ENCODE data around the gene ASS1.

Gene ASS1

DNA sequence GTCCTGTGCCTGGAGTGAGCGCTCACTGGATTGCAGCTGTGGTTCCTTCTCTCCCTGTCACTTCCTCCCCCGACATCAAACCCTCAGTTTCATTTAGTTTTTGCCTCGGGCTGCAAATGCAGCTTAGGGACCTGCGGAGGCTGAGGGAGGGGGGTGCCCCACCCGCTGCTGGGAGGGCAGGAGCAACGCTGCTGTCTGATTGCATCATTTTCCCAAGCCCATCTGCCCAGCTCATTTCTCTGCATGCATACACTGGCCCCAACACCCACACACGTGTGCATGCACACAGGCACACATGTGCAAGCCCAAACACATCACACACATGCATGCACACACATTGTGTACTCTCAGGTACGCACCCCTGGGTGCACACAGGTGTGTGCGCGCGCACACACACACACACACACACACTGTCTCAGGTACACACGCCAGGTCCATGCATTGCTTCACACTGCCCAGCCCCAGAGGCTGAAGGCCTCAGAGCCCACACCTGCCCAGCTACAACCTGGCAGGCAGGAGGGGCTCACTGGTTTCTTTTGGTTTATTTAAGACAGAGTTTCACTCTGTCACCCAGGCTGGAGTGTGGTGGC lies 3.4 kb downstream of the ASS1 start (continued):
- TF ChIP-seq ZNF274 (IDR thresholded peaks at IDR 0.05; ENCODE audit: low read length) (no peak), ZNF274 (tag by site-specific recombination; IDR thresholded peaks at IDR 0.05; ENCODE audit: borderline replicate concordance) (no peak), ZNF768 (tag by site-specific recombination; IDR thresholded peaks at IDR 0.05) (no peak), ZNF561 (tag by site-specific recombination; IDR thresholded peaks at IDR 0.05; ENCODE audit: borderline replicate concordance) (peak; percentile 50; the same call in 1 of the 2 replicates), ZNF341 (tag by site-specific recombination; IDR thresholded peaks at IDR 0.05; ENCODE audit: low read depth) (no peak), ZNF24 (tag by site-specific recombination; IDR thresholded peaks at IDR 0.05) (peak; percentile 90), ZBTB7A (tag by site-specific recombination; IDR thresholded peaks at IDR 0.05; ENCODE audit: low read depth) (no peak), ZNF433 (tag by site-specific recombination; IDR thresholded peaks at IDR 0.05; ENCODE audit: low read depth) (no peak), KLF16 (tag by site-specific recombination; IDR thresholded peaks at IDR 0.05) (peak; percentile 91), ZNF747 (tag by site-specific recombination; IDR thresholded peaks at IDR 0.05) (no peak), KLF9 (tag by site-specific recombination; IDR thresholded peaks at IDR 0.05; ENCODE audit: low read depth) (no peak), ZNF2 (tag by site-specific recombination; IDR thresholded peaks at IDR 0.05) (peak; percentile 78; the same call in 1 of the 2 replicates), MYNN (tag by site-specific recombination; IDR thresholded peaks at IDR 0.05; ENCODE audit: borderline replicate concordance) (no peak), PRDM1 (tag by site-specific recombination; IDR thresholded peaks at IDR 0.05) (no peak), ZNF114 (tag by site-specific recombination; IDR thresholded peaks at IDR 0.05) (no peak), WT1 (tag by site-specific recombination; IDR thresholded peaks at IDR 0.05) (no peak), ZNF266 (tag by site-specific recombination; IDR thresholded peaks at IDR 0.05; ENCODE audit: low read depth) (no peak), ZNF248 (tag by site-specific recombination; IDR thresholded peaks at IDR 0.05) (no peak), KLF1 (tag by site-specific recombination; IDR thresholded peaks at IDR 0.05) (peak; percentile 71), ZNF16 (tag by site-specific recombination; IDR thresholded peaks at IDR 0.05; ENCODE audit: low read depth) (no peak), ZBTB20 (tag by site-specific recombination; IDR thresholded peaks at IDR 0.05) (no peak; the same call in 1 of the 2 replicates), ZNF664 (tag by site-specific recombination; IDR thresholded peaks at IDR 0.05) (no peak), ZNF302 (tag by site-specific recombination; IDR thresholded peaks at IDR 0.05; ENCODE audit: low read depth) (no peak), ZNF610 (tag by site-specific recombination; IDR thresholded peaks at IDR 0.05; ENCODE audit: borderline replicate concordance) (peak; percentile 81; the same call in 1 of the 2 replicates), ZNF335 (tag by site-specific recombination; conservative IDR thresholded peaks at IDR 0.05) (peak; percentile 43), ZNF558 (tag by site-specific recombination; IDR thresholded peaks at IDR 0.05) (peak; percentile 66; the same call in 1 of the 2 replicates), ZNF155 (tag by site-specific recombination; IDR thresholded peaks at IDR 0.05) (no peak), KLF10 (tag by site-specific recombination; IDR thresholded peaks at IDR 0.05) (no peak), ZSCAN16 (tag by site-specific recombination; IDR thresholded peaks at IDR 0.05) (no peak), ZFP3 (tag by site-specific recombination; IDR thresholded peaks at IDR 0.05; ENCODE audit: low read depth) (no peak)
- TF ChIP-seq, protein P1, sequence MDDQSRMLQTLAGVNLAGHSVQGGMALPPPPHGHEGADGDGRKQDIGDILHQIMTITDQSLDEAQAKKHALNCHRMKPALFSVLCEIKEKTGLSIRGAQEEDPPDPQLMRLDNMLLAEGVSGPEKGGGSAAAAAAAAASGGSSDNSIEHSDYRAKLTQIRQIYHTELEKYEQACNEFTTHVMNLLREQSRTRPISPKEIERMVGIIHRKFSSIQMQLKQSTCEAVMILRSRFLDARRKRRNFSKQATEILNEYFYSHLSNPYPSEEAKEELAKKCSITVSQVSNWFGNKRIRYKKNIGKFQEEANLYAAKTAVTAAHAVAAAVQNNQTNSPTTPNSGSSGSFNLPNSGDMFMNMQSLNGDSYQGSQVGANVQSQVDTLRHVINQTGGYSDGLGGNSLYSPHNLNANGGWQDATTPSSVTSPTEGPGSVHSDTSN (CRISPR knock-in tag; IDR thresholded peaks at IDR 0.05), result no peak
- TF ChIP-seq, protein P2, sequence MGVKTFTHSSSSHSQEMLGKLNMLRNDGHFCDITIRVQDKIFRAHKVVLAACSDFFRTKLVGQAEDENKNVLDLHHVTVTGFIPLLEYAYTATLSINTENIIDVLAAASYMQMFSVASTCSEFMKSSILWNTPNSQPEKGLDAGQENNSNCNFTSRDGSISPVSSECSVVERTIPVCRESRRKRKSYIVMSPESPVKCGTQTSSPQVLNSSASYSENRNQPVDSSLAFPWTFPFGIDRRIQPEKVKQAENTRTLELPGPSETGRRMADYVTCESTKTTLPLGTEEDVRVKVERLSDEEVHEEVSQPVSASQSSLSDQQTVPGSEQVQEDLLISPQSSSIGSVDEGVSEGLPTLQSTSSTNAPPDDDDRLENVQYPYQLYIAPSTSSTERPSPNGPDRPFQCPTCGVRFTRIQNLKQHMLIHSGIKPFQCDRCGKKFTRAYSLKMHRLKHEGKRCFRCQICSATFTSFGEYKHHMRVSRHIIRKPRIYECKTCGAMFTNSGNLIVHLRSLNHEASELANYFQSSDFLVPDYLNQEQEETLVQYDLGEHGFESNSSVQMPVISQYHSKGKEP (tag by site-specific recombination; IDR thresholded peaks at IDR 0.05), result peak; percentile 96
- TF ChIP-seq, protein P3, sequence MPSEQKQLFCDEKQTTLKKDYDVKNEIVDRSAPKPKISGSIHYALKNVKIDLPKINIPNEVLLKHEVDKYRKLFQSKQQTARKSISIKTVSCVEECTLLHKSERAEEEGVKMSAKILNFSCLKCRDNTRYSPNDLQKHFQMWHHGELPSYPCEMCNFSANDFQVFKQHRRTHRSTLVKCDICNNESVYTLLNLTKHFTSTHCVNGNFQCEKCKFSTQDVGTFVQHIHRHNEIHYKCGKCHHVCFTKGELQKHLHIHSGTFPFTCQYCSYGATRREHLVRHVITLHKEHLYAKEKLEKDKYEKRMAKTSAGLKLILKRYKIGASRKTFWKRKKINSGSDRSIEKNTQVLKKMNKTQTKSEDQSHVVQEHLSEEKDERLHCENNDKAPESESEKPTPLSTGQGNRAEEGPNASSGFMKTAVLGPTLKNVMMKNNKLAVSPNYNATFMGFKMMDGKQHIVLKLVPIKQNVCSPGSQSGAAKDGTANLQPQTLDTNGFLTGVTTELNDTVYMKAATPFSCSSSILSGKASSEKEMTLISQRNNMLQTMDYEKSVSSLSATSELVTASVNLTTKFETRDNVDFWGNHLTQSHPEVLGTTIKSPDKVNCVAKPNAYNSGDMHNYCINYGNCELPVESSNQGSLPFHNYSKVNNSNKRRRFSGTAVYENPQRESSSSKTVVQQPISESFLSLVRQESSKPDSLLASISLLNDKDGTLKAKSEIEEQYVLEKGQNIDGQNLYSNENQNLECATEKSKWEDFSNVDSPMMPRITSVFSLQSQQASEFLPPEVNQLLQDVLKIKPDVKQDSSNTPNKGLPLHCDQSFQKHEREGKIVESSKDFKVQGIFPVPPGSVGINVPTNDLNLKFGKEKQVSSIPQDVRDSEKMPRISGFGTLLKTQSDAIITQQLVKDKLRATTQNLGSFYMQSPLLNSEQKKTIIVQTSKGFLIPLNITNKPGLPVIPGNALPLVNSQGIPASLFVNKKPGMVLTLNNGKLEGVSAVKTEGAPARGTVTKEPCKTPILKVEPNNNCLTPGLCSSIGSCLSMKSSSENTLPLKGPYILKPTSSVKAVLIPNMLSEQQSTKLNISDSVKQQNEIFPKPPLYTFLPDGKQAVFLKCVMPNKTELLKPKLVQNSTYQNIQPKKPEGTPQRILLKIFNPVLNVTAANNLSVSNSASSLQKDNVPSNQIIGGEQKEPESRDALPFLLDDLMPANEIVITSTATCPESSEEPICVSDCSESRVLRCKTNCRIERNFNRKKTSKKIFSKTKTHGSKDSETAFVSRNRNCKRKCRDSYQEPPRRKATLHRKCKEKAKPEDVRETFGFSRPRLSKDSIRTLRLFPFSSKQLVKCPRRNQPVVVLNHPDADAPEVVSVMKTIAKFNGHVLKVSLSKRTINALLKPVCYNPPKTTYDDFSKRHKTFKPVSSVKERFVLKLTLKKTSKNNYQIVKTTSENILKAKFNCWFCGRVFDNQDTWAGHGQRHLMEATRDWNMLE (tag by site-specific recombination; conservative IDR thresholded peaks at IDR 0.05; ENCODE audit: low read depth), result no peak
- TF ChIP-seq, protein P4, sequence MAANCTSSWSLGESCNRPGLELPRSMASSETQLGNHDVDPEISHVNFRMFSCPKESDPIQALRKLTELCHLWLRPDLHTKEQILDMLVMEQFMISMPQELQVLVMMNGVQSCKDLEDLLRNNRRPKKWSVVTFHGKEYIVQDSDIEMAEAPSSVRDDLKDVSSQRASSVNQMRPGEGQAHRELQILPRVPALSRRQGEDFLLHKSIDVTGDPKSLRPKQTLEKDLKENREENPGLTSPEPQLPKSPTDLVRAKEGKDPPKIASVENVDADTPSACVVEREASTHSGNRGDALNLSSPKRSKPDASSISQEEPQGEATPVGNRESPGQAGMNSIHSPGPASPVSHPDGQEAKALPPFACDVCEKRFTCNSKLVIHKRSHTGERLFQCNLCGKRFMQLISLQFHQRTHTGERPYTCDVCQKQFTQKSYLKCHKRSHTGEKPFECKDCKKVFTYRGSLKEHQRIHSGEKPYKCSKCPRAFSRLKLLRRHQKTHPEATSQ (tag by site-specific recombination; IDR thresholded peaks at IDR 0.05), result no peak
